OCI-LY1 (cell line): Measurements from ENCODE around the gene CFAP99.

Experiments used
- H2AFZ ChIP-seq: fragments of 200-600 bp; sonication (generic), shearing (Covaris generic); 2 replicates; pipeline ENCODE4 v1.6.0; 2014; ENCODE audit warnings: antibody characterized with exemption, mild to moderate bottlenecking, low read length
- H3F3A ChIP-seq: fragments of 200-600 bp; sonication (generic), shearing (Covaris generic); 2 replicates; pipeline ENCODE4 v1.6.0; 2014; ENCODE audit warnings: mild to moderate bottlenecking, antibody characterized with exemption, low read length, moderate library complexity; ENCODE audit not compliant: insufficient read depth
- H3K27ac ChIP-seq: fragments of 200-600 bp; sonication (generic); 2 replicates; pipeline ENCODE4 v1.5.1; 2014; ENCODE audit warnings: low read length, mixed run types, mild to moderate bottlenecking, low read depth; ENCODE audit not compliant: poor library complexity, severe bottlenecking
- H3K27me3 ChIP-seq: fragments of 200-600 bp; sonication (generic); 2 replicates; pipeline ENCODE4 v1.6.0; 2014; ENCODE audit warnings: antibody characterized with exemption, mild to moderate bottlenecking, low read length, moderate library complexity; ENCODE audit not compliant: insufficient read depth
- H3K36me3 ChIP-seq: fragments of 200-600 bp; sonication (generic); 2 replicates; pipeline ENCODE4 v1.6.1; 2014; ENCODE audit warnings: mild to moderate bottlenecking, antibody characterized with exemption, low read length, moderate library complexity, mixed read lengths; ENCODE audit not compliant: insufficient read depth
- H3K4me1 ChIP-seq: fragments of 200-600 bp; sonication (generic); 2 replicates; pipeline ENCODE4 v1.5.1; 2014; ENCODE audit warnings: mild to moderate bottlenecking, low read length, moderate library complexity; ENCODE audit not compliant: insufficient read depth, severe bottlenecking
- H3K4me2 ChIP-seq: fragments of 200-600 bp; sonication (generic), shearing (Covaris generic); 2 replicates; pipeline ENCODE4 v1.6.1; 2014; ENCODE audit warnings: low read length
- H3K4me3 ChIP-seq: fragments of 200-600 bp; sonication (generic); 2 replicates; pipeline ENCODE4 v1.5.1; 2014; ENCODE audit warnings: low read length, low read depth, mild to moderate bottlenecking, mixed read lengths; ENCODE audit not compliant: poor library complexity, severe bottlenecking
- H3K79me2 ChIP-seq: fragments of 200-600 bp; shearing (Covaris generic); 2 replicates; pipeline ENCODE4 v1.6.1; 2016; ENCODE audit warnings: mixed run types, low read length, mixed read lengths; ENCODE audit not compliant: insufficient read depth
- H3K9ac ChIP-seq: fragments of 200-600 bp; sonication (generic), shearing (Covaris generic); 2 replicates; pipeline ENCODE4 v1.6.1; 2014; ENCODE audit warnings: mild to moderate bottlenecking, low read length, mixed read lengths
- H3K9me2 ChIP-seq: fragments of 200-600 bp; sonication (generic), shearing (Covaris generic); 2 replicates; pipeline ENCODE4 v1.6.1; 2014; ENCODE audit warnings: low read depth, mild to moderate bottlenecking, low read length, mixed read lengths
- H3K9me3 ChIP-seq: fragments of 200-600 bp; shearing (Covaris generic); 2 replicates; pipeline ENCODE4 v1.6.1; 2014; ENCODE audit warnings: low read length, mixed read lengths
- H4K20me1 ChIP-seq: fragments of 200-600 bp; sonication (generic), shearing (Covaris generic); 2 replicates; pipeline ENCODE4 v1.6.0; 2016; ENCODE audit warnings: mild to moderate bottlenecking, low read length; ENCODE audit not compliant: insufficient read depth
- EZH2 ChIP-seq: fragments of 200-600 bp; sonication (generic), shearing (Covaris generic); IDR thresholded peaks from 2 replicates; pipeline ENCODE4 v1.8.0; 2017; ENCODE audit warnings: borderline replicate concordance, mixed run types, mild to moderate bottlenecking, antibody characterized with exemption, low read length, moderate library complexity, mixed read lengths
- TF ChIP-seq, protein P1 (sequence below): fragments of 200-600 bp; sonication (generic), shearing (Covaris generic); IDR thresholded peaks from 2 replicates; pipeline ENCODE4 v1.5.1; 2017; ENCODE audit warnings: mild to moderate bottlenecking, antibody characterized with exemption, low read length, moderate library complexity, mixed read lengths

Gene CFAP99

GRCh38 chr4:2461246-2461960 is 42.6 kb downstream of the CFAP99 start:
- H3K9me3 ChIP-seq: no peaks in the 10 kb centered on the region
- H3K4me1 ChIP-seq: peaks cover 7% of the 10 kb centered on the region
- no peaks in the 10 kb centered on the region for H3K36me3 ChIP-seq
- H3F3A ChIP-seq: no peaks in the 10 kb centered on the region
- H3K4me3 ChIP-seq: no peak overlapping the region
- H3K9me2 ChIP-seq: no peaks in the 10 kb centered on the region
- H3K27ac ChIP-seq: no peak overlapping the region
- no peaks in the 10 kb centered on the region for H3K79me2 ChIP-seq
- no peaks in the 10 kb centered on the region for H4K20me1 ChIP-seq
- no peak overlapping the region for H2AFZ ChIP-seq
- no peak overlapping the region for H3K9ac ChIP-seq
- TF ChIP-seq EZH2: no peak
- TF ChIP-seq, protein P1, sequence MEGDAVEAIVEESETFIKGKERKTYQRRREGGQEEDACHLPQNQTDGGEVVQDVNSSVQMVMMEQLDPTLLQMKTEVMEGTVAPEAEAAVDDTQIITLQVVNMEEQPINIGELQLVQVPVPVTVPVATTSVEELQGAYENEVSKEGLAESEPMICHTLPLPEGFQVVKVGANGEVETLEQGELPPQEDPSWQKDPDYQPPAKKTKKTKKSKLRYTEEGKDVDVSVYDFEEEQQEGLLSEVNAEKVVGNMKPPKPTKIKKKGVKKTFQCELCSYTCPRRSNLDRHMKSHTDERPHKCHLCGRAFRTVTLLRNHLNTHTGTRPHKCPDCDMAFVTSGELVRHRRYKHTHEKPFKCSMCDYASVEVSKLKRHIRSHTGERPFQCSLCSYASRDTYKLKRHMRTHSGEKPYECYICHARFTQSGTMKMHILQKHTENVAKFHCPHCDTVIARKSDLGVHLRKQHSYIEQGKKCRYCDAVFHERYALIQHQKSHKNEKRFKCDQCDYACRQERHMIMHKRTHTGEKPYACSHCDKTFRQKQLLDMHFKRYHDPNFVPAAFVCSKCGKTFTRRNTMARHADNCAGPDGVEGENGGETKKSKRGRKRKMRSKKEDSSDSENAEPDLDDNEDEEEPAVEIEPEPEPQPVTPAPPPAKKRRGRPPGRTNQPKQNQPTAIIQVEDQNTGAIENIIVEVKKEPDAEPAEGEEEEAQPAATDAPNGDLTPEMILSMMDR: no peak
- H3K27me3 ChIP-seq: no peaks in the 10 kb centered on the region
- no peak overlapping the region for H3K4me2 ChIP-seq

DNA sequence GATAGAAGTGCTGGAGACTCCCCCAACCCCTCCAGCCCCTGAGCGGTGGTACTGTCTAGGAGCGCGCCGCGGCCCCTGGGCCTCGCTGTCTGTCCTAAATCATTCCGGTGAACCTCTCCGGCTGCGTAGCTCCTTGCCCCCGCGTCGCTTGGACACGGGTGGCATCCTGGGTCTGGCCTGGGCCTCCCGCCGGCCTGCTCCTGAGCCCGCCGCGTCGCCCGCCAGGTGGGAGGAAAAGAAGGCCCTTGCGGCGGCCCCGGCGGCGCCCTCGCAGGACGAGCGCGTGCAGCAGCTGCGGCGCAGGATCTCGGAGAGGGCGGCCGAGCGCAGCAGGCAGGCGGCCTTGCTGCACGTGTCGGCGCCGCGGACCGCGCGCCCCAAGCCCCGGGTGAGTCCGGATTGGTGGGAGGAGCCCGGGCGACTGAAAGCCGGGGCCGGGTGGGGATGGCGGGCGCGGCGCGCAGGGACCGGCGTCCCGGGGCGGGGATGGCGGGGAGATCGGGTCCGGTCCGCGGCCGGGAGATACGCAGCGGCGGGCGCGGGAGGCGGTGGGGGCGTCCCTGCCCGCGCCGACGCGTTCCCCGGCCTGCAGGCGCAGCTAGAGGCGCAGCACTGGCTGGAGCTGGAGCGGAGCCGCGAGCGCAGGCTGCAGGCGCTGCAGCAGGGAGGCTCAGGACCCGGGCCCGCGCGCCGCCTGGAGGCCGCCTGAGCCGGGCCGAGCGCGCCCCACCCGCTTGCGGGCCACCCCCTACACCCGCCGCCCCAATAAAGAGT is 43.6 kb downstream of the CFAP99 start:
- Histone ChIP-seq H3F3A (no peaks in the 10 kb centered on the region), H4K20me1 (no peaks in the 10 kb centered on the region), H2AFZ (no peak overlapping the region), H3K36me3 (no peaks in the 10 kb centered on the region), H3K27ac (no peak overlapping the region), H3K4me2 (peak overlapping the region; percentile 64), H3K4me1 (peaks cover 7% of the 10 kb centered on the region), H3K4me3 (peak overlapping the region; percentile 40), H3K9me2 (no peaks in the 10 kb centered on the region), H3K9ac (peak overlapping the region; percentile 36; the same call in 1 of the 2 replicates), H3K79me2 (no peaks in the 10 kb centered on the region), H3K9me3 (no peaks in the 10 kb centered on the region), H3K27me3 (no peaks in the 10 kb centered on the region)
- TF ChIP-seq EZH2: no peak
- TF ChIP-seq, protein P1: no peak

DNA sequence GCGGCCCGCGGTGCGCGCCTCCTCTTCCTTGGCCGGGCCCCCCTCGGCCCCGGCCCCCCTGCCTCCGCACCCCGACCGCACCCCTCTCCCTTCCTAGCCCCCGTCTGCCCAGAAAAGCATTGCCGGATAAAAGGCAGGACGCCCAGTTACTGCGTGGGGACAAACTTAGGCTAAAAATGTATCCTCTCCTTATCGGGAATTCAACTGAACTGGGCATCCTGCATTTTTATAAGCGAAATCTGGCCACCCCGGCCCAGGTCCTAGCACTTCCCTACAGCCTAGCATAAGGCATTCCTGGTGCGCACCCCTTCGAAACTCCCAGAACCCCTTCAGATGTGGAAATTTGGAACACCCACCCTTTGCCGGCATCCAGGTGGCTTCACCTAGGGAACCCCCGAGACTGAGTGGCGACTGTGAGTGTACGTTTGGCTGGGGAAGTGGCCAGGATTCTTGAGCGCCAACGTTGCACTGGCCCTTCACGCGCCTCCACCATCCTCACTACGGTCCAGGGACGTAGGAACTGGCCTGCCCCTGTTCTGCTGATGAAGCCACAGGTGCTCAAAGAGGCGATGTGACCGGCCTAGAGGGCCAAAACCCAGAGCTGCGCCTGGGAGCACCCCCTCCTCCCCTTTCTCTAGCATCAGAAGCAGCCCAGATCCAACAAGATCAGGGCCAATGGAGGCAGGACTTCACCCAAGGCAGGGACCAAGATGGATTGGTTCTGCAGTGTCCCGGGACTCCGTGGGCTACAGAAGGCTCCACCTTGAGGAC is 44.4 kb downstream of the CFAP99 start:
- Histone ChIP-seq H3K36me3 (no peaks in the 10 kb centered on the region), H3K27ac (no peak overlapping the region), H3K9ac (no peak overlapping the region; the same call in 1 of the 2 replicates), H3F3A (no peaks in the 10 kb centered on the region), H3K4me1 (peaks cover 11% of the 10 kb centered on the region), H4K20me1 (no peaks in the 10 kb centered on the region), H3K27me3 (no peaks in the 10 kb centered on the region), H3K79me2 (no peaks in the 10 kb centered on the region), H3K4me3 (peak overlapping the region; percentile 40), H3K4me2 (peak overlapping the region; percentile 64), H3K9me2 (no peaks in the 10 kb centered on the region), H2AFZ (no peak overlapping the region), H3K9me3 (no peaks in the 10 kb centered on the region)
- TF ChIP-seq EZH2: no peak
- TF ChIP-seq, protein P1: no peak
